Retina (tissue), 1 donor: Measurements from ENCODE around the gene PTEN.

Experiments
- DNase-seq: peaks from one replicate; pipeline ENCODE4 v3.0.0-alpha.2; 2016

The PTEN gene

GRCh38 chr10:87987206-87987605, 123.8 kb downstream of the PTEN start:
- no peak for DNase-seq

DNA sequence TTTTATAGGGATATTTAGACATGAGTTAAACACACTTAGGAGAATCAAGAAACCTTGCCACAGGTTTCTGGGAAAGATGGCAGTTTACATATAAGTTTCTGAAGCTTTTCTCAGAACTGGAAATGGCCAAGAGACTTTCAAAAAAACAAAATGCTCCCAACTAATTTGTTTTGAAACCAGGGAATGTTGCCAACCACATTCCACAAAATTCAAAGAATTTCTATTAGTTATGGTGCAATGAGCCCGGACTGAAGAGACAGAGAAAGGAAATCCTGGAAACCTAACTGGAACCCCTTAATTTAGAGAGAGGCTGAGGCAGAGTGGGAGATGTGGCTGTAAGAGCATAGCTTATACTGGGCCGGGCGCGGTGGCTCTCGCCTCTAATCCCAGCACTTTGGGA, 128.5 kb downstream of the PTEN start:
- DNase-seq: no peak

DNA sequence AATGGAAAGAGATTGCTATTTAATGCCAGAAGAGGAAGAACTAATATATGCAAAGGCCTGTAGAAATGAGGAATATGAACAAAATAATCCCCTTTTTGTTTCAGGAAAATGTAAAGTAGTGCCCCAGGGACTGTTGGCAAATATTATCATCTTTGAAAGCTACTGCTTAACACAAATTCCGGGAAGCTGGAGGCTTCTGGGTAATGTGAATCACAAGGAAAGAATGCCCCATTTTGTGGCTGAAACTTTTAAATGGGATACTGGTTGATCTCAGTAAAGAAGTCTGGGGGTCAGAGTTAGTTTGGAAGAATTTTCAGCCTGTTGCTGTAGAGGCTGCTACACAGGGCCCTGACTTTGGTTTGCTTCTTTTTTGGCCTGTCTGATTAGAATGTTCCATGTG, 141.0 kb downstream of the PTEN start:
- no peak for DNase-seq

DNA sequence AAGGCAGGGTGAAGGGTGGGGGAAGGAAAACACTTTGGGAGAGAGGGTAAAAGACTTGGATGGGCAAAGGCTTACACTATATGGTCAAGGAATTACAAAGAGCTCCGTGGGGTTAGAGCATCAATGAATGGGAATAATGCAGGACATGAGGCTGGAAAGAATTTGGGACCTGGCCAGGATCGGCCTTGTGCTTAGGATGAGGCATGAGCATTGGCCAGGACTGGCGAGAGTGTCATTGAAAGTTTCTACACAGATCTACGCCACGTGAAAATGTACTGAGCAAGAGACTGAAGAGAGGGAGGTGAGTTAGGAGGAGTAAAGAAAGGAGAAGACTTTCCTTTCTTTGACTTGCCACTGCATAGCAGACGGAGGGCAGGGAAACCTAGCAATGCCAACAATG, 142.8 kb downstream of the PTEN start:
- no peak for DNase-seq

DNA sequence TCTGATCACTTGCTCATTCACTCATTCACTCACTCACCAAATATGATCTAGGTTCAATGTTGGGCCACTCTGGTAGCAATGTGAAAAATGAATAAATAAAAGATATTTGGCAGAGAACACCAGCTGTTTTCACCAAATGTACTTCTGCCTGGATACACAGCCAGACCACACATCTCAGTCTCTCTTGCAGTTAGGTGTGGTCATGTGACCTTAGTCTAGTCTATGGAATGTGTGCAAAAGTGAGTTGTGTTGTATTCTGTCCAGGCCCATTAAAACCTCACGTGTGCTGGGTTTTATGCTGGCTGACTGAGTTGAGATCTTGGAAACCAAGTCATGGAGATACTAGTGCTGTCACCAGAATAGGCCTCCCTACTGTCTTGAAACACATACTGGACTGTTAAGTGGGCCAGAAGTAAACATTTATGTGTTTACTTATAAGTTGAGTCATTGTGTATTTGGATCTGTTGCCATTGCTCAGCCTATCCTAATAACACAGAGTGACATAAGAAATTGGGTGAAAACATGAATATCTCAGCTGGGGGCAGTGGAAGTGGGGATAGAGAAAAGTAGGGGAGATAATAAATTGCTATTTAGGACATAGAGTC, 145.5 kb downstream of the PTEN start:
- DNase-seq: no peak

GRCh38 chr10:88012641-88013040, 149.2 kb downstream of the PTEN start:
- DNase-seq: no peak

DNA sequence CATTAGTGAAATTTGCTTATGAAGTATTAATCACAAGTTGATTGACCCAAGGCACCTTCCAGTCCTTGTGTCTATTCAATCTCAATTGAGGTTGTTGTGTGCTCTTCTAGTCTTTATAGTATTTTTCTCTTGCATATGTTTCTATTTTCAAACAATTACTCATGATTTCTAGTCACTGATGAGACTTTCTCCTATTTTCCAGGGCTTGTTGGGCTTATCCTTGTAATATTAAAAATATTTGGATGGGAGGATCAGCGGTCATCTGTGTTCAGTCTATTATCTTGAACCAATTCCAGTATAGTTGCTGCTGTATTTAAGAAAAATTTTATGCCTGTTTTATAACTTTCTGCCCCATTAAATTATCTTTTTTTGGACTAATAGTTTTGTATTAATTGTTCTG, 154.4 kb downstream of the PTEN start:
- DNase-seq: no peak

GRCh38 chr10:88019753-88020152, 156.3 kb downstream of the PTEN start:
- no peak for DNase-seq
